Loucy (cell line): Measurements from ENCODE around the gene PAWR.

Experiments used
- H2AFZ ChIP-seq: fragments of 200-600 bp; sonication (generic); 2 replicates; pipeline ENCODE4 v1.6.0; 2016; ENCODE audit warnings: antibody characterized with exemption, mild to moderate bottlenecking, low read length, moderate library complexity
- H3F3A ChIP-seq: fragments of 200-600 bp; 2 replicates; pipeline ENCODE4 v1.6.0; 2016; ENCODE audit warnings: antibody characterized with exemption, low read depth, mild to moderate bottlenecking
- H3K27me3 ChIP-seq: fragments of 200-600 bp; sonication (generic); 2 replicates; pipeline ENCODE4 v1.6.1; 2014; ENCODE audit warnings: low read length, mild to moderate bottlenecking; ENCODE audit not compliant: insufficient read depth, poor library complexity, severe bottlenecking
- H3K36me3 ChIP-seq: fragments of 200-600 bp; sonication (generic); 2 replicates; pipeline ENCODE4 v1.6.1; 2016; ENCODE audit warnings: low read length; ENCODE audit not compliant: insufficient read depth
- H3K4me1 ChIP-seq: fragments of 200-600 bp; sonication (generic); 2 replicates; pipeline ENCODE4 v1.5.1; 2014; ENCODE audit warnings: low read length, mild to moderate bottlenecking; ENCODE audit not compliant: insufficient read depth, poor library complexity, severe bottlenecking
- H3K4me2 ChIP-seq: fragments of 200-600 bp; sonication (generic); 2 replicates; pipeline ENCODE4 v1.6.0; 2014; ENCODE audit warnings: antibody characterized with exemption, low read length, low read depth, mild to moderate bottlenecking; ENCODE audit not compliant: poor library complexity, severe bottlenecking
- H3K4me3 ChIP-seq: fragments of 200-600 bp; sonication (generic); 2 replicates; pipeline ENCODE4 v1.5.1; 2014; ENCODE audit warnings: low read length, mild to moderate bottlenecking, mixed read lengths; ENCODE audit not compliant: poor library complexity, severe bottlenecking
- H3K79me2 ChIP-seq: fragments of 200-600 bp; sonication (generic); 2 replicates; pipeline ENCODE4 v1.6.1; 2014; ENCODE audit warnings: low read length; ENCODE audit not compliant: insufficient read depth
- H3K9ac ChIP-seq: fragments of 200-600 bp; sonication (generic); 2 replicates; pipeline ENCODE4 v1.6.0; 2014; ENCODE audit warnings: mild to moderate bottlenecking, low read depth, low read length, moderate library complexity; ENCODE audit not compliant: poor library complexity, severe bottlenecking
- H3K9me2 ChIP-seq: fragments of 200-600 bp; sonication (generic); replicated peaks from 2 replicates; pipeline ENCODE4 v1.6.1; 2016; ENCODE audit warnings: low read depth, low read length, mixed read lengths
- H3K9me3 ChIP-seq: fragments of 200-600 bp; sonication (generic); 2 replicates; pipeline ENCODE4 v1.6.1; 2014; ENCODE audit warnings: mild to moderate bottlenecking, antibody characterized with exemption, low read length, low read depth; ENCODE audit not compliant: insufficient read depth
- H4K20me1 ChIP-seq: fragments of 200-600 bp; sonication (generic); 2 replicates; pipeline ENCODE4 v1.6.0; 2014; ENCODE audit warnings: antibody characterized with exemption, low read length, mild to moderate bottlenecking; ENCODE audit not compliant: insufficient read depth, poor library complexity, severe bottlenecking
- CTCF ChIP-seq: fragments of 200-600 bp; sonication (generic); conservative IDR thresholded peaks from 2 replicates; pipeline ENCODE4 v1.5.1; 2014; ENCODE audit warnings: mild to moderate bottlenecking, antibody characterized with exemption, low read length
- EZH2phosphoT487 ChIP-seq: fragments of 200-600 bp; IDR thresholded peaks from 2 replicates; pipeline ENCODE4 v1.6.1; 2018; ENCODE audit warnings: antibody characterized with exemption, mild to moderate bottlenecking, moderate library complexity, borderline replicate concordance

Gene PAWR

DNA sequence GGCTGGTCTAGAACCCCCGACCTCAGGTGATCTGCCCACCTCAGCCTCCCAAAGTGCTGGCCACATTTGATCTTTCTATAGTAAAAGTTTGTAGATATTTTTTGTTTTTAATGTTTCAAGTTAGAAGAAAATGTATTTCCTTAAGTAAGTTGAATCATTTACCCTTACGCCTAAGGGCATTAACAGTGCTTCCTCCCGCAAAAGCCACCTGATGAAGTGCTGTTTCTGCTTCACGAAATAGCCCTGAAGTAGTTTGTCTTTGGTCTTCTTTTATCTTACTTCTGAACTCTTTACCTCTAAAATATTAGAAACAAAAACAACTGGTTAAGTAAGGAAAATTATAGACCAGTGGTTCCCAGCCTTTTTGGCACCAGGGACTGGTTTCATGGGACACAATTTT lies 22.7 kb downstream of the PAWR start:
- H3K27me3 ChIP-seq: no peaks in the 10 kb centered on the region
- no peak overlapping the region for H3K4me2 ChIP-seq
- no peaks in the 10 kb centered on the region for H3K9me2 ChIP-seq
- no peak overlapping the region for H3K9ac ChIP-seq
- no peak for TF ChIP-seq CTCF
- TF ChIP-seq EZH2phosphoT487: no peak
- H3K4me1 ChIP-seq: no peaks in the 10 kb centered on the region
- H3K9me3 ChIP-seq: no peaks in the 10 kb centered on the region
- no peaks in the 10 kb centered on the region for H3K36me3 ChIP-seq
- no peaks in the 10 kb centered on the region for H4K20me1 ChIP-seq
- no peak overlapping the region for H3K4me3 ChIP-seq
- H2AFZ ChIP-seq: no peak overlapping the region
- H3F3A ChIP-seq: no peaks in the 10 kb centered on the region
- no peaks in the 10 kb centered on the region for H3K79me2 ChIP-seq

- no peak overlapping the region for H3K4me3 ChIP-seq
- no peak overlapping the region for H3K9ac ChIP-seq
- H3K36me3 ChIP-seq: no peaks in the 10 kb centered on the region
- no peak overlapping the region for H3K4me2 ChIP-seq
- H2AFZ ChIP-seq: no peak overlapping the region
- no peak for TF ChIP-seq CTCF
- TF ChIP-seq EZH2phosphoT487: no peak
- no peaks in the 10 kb centered on the region for H3F3A ChIP-seq
- no peaks in the 10 kb centered on the region for H3K79me2 ChIP-seq
- no peaks in the 10 kb centered on the region for H4K20me1 ChIP-seq
- H3K27me3 ChIP-seq: no peaks in the 10 kb centered on the region
- no peaks in the 10 kb centered on the region for H3K4me1 ChIP-seq
- no peaks in the 10 kb centered on the region for H3K9me2 ChIP-seq
- no peaks in the 10 kb centered on the region for H3K9me3 ChIP-seq
Observed at GRCh38 chr12:79665212-79665887, 25.4 kb downstream of the PAWR start.

DNA sequence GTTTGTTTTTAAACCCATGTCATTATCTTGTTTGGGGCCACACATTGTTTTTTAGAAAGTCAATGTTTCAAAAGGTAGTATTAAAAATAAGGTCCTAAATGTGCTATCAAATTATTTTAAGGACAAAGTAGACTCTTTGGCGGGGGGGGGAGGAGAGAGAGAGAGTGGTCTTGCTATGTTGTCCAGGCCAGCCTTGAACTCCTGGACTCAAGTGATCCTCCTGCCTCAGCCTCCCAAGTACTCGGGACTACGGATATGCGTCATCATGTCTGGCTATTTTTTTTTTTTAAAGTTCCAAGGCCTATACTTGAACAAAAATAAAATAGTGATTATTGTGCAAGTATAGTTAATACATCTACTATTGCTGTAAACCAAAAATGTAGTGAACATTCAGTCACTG lies 26.2 kb downstream of the PAWR start:
- no peaks in the 10 kb centered on the region for H3K9me3 ChIP-seq
- TF ChIP-seq CTCF (no peak), EZH2phosphoT487 (no peak)
- H3K36me3 ChIP-seq: no peaks in the 10 kb centered on the region
- H3K4me2 ChIP-seq: no peak overlapping the region
- H3K27me3 ChIP-seq: no peaks in the 10 kb centered on the region
- no peaks in the 10 kb centered on the region for H3K79me2 ChIP-seq
- H3K4me1 ChIP-seq: no peaks in the 10 kb centered on the region
- H4K20me1 ChIP-seq: no peaks in the 10 kb centered on the region
- no peak overlapping the region for H3K4me3 ChIP-seq
- H2AFZ ChIP-seq: no peak overlapping the region
- H3K9ac ChIP-seq: no peak overlapping the region
- H3F3A ChIP-seq: no peaks in the 10 kb centered on the region
- no peaks in the 10 kb centered on the region for H3K9me2 ChIP-seq
